ENCODE measurements around the gene COG8. TPM values are rescaled to one million over a fixed set of nuclear protein-coding genes. Genes with fewer than 3 reads are reported as not detected.
"Not testable (repeated sequence)": the region's sequence is repeated elsewhere in the genome, so short reads cannot be mapped to it uniquely, and the experiment has no call there.

Gene COG8
- total RNA-seq, 1 donor from 2014 or later = 39.4 TPM

DNA sequence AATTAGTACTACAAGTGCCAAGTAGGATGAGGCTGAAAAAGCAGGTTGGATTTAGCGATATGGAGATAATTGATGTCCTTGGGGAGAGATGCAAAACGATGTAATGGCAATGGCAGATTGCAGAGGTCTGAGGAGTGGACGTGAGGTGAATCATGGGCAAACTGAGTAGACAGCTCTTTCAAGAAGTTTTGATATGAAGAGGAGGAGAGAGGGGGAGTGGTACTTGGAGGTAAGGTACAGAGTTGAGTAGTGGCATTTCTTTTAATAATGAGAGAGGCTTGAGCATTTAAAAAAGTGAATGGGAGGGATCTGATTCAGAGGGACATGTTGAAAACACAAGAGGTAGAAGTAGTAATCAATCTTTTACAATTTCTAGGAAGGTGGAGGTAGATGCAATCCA lies 46.0 kb downstream of the COG8 start:
- TF ChIP-seq, protein P1, sequence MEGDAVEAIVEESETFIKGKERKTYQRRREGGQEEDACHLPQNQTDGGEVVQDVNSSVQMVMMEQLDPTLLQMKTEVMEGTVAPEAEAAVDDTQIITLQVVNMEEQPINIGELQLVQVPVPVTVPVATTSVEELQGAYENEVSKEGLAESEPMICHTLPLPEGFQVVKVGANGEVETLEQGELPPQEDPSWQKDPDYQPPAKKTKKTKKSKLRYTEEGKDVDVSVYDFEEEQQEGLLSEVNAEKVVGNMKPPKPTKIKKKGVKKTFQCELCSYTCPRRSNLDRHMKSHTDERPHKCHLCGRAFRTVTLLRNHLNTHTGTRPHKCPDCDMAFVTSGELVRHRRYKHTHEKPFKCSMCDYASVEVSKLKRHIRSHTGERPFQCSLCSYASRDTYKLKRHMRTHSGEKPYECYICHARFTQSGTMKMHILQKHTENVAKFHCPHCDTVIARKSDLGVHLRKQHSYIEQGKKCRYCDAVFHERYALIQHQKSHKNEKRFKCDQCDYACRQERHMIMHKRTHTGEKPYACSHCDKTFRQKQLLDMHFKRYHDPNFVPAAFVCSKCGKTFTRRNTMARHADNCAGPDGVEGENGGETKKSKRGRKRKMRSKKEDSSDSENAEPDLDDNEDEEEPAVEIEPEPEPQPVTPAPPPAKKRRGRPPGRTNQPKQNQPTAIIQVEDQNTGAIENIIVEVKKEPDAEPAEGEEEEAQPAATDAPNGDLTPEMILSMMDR (conservative IDR thresholded peaks at IDR 0.05; ENCODE audit: low read depth, low read length) = no peak
- H3K4me3 ChIP-seq (ENCODE audit: low read depth, low read length) = no peak overlapping the region
- no peak for DNase-seq (ENCODE audit: low read depth)

DNA sequence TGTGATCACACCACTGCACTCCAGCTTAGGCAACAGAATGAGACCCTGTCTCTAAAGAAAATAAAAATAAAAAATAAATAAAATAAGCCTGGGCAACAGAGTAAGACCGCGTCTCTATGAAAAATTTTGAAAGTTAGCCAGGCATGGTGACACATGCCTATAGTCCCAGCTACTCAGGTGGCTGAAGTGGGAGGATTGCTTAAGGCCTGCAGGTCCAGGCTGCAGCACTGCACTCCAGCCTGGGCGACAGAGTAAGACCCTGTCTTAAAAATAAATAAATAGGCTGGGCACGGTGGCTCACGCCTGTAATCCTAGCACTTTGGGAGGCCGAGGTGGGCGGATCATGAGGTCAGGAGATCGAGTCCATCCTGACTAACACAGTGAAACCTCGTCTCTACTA lies 47.7 kb downstream of the COG8 start:
- H3K4me3 ChIP-seq (ENCODE audit: low read depth, low read length); DNase-seq (ENCODE audit: low read depth): not testable (repeated sequence)

DNA sequence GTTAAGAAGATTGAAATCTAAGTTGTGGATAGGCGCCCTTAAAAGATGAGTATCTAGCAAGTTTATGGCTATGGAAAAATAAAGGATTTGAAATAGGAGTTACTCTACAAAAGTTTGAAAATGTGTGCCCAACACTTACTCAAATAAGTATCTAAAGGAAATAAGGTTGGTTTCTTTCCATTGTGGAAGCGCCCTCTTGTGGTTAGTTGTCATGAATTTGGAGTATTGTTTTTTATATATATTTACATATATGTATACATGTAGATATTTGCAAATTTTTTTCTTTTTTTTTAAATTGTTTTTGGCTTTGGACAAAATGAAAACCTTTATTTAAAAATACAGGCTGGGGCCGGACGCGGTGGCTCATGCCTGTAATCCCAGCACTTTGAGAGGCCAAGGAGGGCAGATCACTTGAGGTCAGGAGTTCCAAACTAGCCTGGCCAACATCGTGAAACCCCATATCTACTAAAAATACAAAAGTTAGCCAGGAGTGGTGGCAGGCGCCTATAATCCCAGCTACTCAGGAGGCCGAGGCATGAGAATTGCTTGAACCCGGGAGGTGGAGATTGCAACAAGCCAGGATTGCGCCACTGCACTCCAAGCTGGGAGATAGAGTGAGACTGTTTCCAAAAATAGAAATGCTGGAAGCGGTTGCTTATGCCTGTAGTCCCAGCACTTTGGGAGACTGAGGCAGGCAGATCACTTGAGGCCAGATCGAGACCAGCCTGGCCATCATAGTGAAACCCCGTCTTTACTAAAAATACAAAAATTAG lies 52.2 kb downstream of the COG8 start:
- TF ChIP-seq, protein P1 (conservative IDR thresholded peaks at IDR 0.05; ENCODE audit: low read depth, low read length) = peak; percentile 60
- no peak overlapping the region for H3K4me3 ChIP-seq (ENCODE audit: low read depth, low read length)
- no peak for DNase-seq (ENCODE audit: low read depth)

DNA sequence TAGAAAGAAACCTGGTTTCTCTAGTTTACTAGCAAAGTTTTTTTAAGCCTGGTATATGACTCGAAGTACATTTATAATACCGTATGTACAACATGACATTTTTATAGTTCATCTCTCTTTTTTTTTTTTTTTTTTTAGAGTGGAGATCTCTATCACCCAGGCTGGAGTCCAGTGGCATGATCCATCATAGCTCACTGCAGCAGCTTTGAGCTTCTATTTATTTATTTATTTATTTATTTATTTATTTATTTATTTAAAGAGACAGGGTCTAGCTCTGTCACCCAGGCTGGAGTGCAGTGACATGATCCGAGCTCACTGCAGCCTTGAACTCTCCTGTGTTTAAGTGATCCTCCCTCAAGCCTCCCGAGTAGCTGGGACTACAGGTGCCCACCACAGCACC lies 54.1 kb downstream of the COG8 start:
- TF ChIP-seq, protein P1 (conservative IDR thresholded peaks at IDR 0.05; ENCODE audit: low read depth, low read length) = no peak
- no peak overlapping the region for H3K4me3 ChIP-seq (ENCODE audit: low read depth, low read length)
- no peak for DNase-seq (ENCODE audit: low read depth)

DNA sequence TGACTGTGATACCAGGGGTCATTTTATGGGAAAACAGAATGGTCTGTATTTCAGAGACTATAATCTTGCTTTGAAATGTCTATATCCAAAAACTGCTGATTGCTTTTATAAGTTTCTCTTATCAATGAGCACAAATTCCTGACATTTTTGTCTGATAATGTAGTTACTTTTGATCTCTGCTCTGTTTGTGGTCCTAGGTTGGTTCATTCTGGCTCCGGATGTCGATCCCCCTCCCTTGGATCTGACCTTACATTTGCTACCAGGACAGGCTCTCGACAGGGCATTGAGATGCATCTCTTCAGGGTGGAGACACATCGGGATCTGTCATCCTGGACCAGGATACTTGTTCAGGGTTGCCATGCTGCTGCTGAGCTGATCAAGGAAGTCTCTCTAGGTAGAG lies 55.5 kb downstream of the COG8 start:
- H3K4me3 ChIP-seq (ENCODE audit: low read depth, low read length) = no peak overlapping the region
- no peak for DNase-seq (ENCODE audit: low read depth)
- TF ChIP-seq, protein P1 (conservative IDR thresholded peaks at IDR 0.05; ENCODE audit: low read depth, low read length) = no peak

DNA sequence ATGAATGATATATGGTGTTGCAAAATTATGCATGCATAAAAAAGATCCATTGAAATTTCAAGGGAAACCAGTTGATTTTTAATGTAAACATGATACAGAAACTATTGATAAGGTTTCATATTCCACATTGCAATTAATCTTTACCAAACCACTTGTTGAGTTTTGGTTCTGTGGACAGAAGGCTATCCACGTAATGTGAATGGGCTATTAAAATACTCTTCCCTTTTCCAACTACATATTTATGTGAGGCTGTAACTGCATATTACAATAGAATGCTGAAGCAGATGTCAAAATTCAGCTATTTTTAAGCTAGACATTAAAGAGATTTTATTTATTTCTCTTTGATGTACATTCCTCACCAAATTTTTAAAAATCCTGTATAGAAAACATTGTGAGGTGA lies 62.0 kb downstream of the COG8 start:
- TF ChIP-seq, protein P1 (conservative IDR thresholded peaks at IDR 0.05; ENCODE audit: low read depth, low read length) = no peak
- no peak overlapping the region for H3K4me3 ChIP-seq (ENCODE audit: low read depth, low read length)
- no peak for DNase-seq (ENCODE audit: low read depth)

Other genes starting within 250 kb of the COG8 start
- gene HAS3, start 233.9 kb downstream of the COG8 start, total RNA-seq = 14.0 and 16.4 TPM in 2 replicates
- 47.4 and 53.7 TPM in 2 replicates for gene CHTF8, start 207.0 kb downstream of the COG8 start, total RNA-seq
- 16.3 and 41.0 TPM in 2 replicates for gene UTP4, start 206.9 kb downstream of the COG8 start, total RNA-seq
- gene SNTB2, start 152.4 kb downstream of the COG8 start, total RNA-seq = 5.8 and 31.0 TPM in 2 replicates
- gene VPS4A, start 28.2 kb downstream of the COG8 start, total RNA-seq = 31.0 and 35.4 TPM in 2 replicates
- 23.8 and 36.8 TPM in 2 replicates for gene PDF, start 9.0 kb downstream of the COG8 start, total RNA-seq
- 27.2 and 42.9 TPM in 2 replicates for gene NIP7, start 208 bp upstream of the COG8 start, total RNA-seq
- gene TMED6, start 12.2 kb upstream of the COG8 start, total RNA-seq = not detected in 2 replicates
- 4.1 and 7.4 TPM in 2 replicates for gene TERF2, start 46.4 kb upstream of the COG8 start, total RNA-seq
- gene CYB5B, start 85.1 kb upstream of the COG8 start, total RNA-seq = 54.0 and 97.6 TPM in 2 replicates
- 5.1 and 6.5 TPM in 2 replicates for gene NFAT5, start 226.4 kb upstream of the COG8 start, total RNA-seq

All from epithelial cell of proximal tubule (primary cell).